K562 (cell line): Measurements from ENCODE around the gene GMPR2. TPM values are rescaled to one million over a fixed set of nuclear protein-coding genes. Genes with fewer than 3 reads are reported as not detected.

Source experiments
- HDAC3 ChIP-seq: fragments of 450-650 bp; IDR thresholded peaks from 2 replicates; pipeline ENCODE4 v1.6.1; 2018; ENCODE audit warnings: borderline replicate concordance, mild to moderate bottlenecking, moderate library complexity; ENCODE audit not compliant: partially characterized antibody
- NR4A1 ChIP-seq, 2 experiments: fragments of 250-450 bp in 1 of 2; fragments of 450-650 bp in 1 of 2; sonication (Bioruptor Pico) in 1 of 2; IDR thresholded peaks; 2 replicates each; pipeline versions ENCODE4 v1.4.0 to v1.6.1; 2016 to 2020; ENCODE audit warnings: mild to moderate bottlenecking in 2 of 2, missing compliant biosample characterization in 1 of 2, missing genetic modification characterization in 1 of 2, moderate library complexity in 1 of 2
- PRPF4 ChIP-seq: fragments of 200-400 bp; formaldehyde crosslinking; IDR thresholded peaks from one replicate; pipeline ENCODE4 v1.6.1; 2017; ENCODE audit warnings: low read length, low read depth, mild to moderate bottlenecking; ENCODE audit not compliant: insufficient read depth, poor library complexity, severe bottlenecking
- SNRNP70 ChIP-seq: fragments of 200-400 bp; formaldehyde crosslinking; optimal IDR thresholded peaks from 2 replicates; pipeline ENCODE3; 2017; ENCODE audit warnings: low read depth, low read length
- ZBTB8A ChIP-seq: fragments of 450-650 bp; IDR thresholded peaks from 2 replicates; pipeline ENCODE4 v1.6.1; 2018; ENCODE audit warnings: mild to moderate bottlenecking, moderate library complexity; ENCODE audit not compliant: partially characterized antibody
- ZNF23 ChIP-seq: fragments of 250-450 bp; sonication (Bioruptor Pico); IDR thresholded peaks from 2 replicates; pipeline ENCODE4 v1.4.0; 2020; ENCODE audit warnings: mild to moderate bottlenecking
- polyA plus RNA-seq, 8 experiments: library from polyadenylated mRNA; depleted of rRNA in 4 of 8; stranded (reverse) in 5 of 8; unstranded in 3 of 8; fragments of >200 nt; fragmentation: Nextera tagmentation in 2 of 8; fragmentation: Illumina TruSeq in 1 of 8; extraction: Ambion mirVana in 2 of 8; extraction: Trizol in 1 of 8; gene quantifications; 2 replicates each; pipeline versions ENCODE4 v1.2.1 to v1.2.3, GENCODE V29; 2011 to 2014; ENCODE audit warnings: inconsistent platforms in 1 of 8, missing spikeins in 1 of 8
- total RNA-seq, 7 experiments: library from RNA; depleted of rRNA in 6 of 7; stranded (reverse); fragments of >200 nt in 6 of 7; fragmentation: Illumina TruSeq in 2 of 7; extraction: Trizol in 2 of 7; gene quantifications; 2 replicates each; pipeline versions ENCODE4 v1.2.1 to v1.2.3, GENCODE V29; 2011 to 2021; ENCODE audit warnings: low replicate concordance in 1 of 7
- TF ChIP-seq, protein P1 (sequence below): fragments of 250-450 bp; sonication (Bioruptor Pico); IDR thresholded peaks from 2 replicates; pipeline ENCODE4 v1.4.0; 2020; ENCODE audit warnings: mild to moderate bottlenecking
- TF ChIP-seq, protein P2 (sequence below): fragments of 200-600 bp; sonication (generic); IDR thresholded peaks from one replicate; pipeline ENCODE4 v1.6.1; 2012; ENCODE audit warnings: mild to moderate bottlenecking, low read depth, low read length, inconsistent platforms

GMPR2 gene
- total and polyA plus RNA-seq, 9 of the 15 experiments (the other 6 are each of a cell fraction or from before 2014, with no cell fraction given), result 26.4 to 67.4 (median 36.3) TPM

GRCh38 chr14:24271134-24271833 is 38.6 kb downstream of the GMPR2 start, which contains the start of gene RABGGTA (continued):
- TF ChIP-seq, protein P1, sequence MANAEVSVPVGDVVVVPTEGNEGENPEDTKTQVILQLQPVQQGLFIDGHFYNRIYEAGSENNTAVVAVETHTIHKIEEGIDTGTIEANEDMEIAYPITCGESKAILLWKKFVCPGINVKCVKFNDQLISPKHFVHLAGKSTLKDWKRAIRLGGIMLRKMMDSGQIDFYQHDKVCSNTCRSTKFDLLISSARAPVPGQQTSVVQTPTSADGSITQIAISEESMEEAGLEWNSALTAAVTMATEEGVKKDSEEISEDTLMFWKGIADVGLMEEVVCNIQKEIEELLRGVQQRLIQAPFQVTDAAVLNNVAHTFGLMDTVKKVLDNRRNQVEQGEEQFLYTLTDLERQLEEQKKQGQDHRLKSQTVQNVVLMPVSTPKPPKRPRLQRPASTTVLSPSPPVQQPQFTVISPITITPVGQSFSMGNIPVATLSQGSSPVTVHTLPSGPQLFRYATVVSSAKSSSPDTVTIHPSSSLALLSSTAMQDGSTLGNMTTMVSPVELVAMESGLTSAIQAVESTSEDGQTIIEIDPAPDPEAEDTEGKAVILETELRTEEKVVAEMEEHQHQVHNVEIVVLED (CRISPR knock-in tag), result peak; percentile 85
- TF ChIP-seq PRPF4 (no peak), SNRNP70 (no peak), HDAC3 (no peak), ZNF23 (CRISPR knock-in tag) (no peak), NR4A1 (CRISPR knock-in tag; IDR thresholded peaks at IDR 0.05) (no peak), NR4A1 (tag; IDR thresholded peaks at IDR 0.05) (no peak), ZBTB8A (no peak)
- TF ChIP-seq, protein P2, sequence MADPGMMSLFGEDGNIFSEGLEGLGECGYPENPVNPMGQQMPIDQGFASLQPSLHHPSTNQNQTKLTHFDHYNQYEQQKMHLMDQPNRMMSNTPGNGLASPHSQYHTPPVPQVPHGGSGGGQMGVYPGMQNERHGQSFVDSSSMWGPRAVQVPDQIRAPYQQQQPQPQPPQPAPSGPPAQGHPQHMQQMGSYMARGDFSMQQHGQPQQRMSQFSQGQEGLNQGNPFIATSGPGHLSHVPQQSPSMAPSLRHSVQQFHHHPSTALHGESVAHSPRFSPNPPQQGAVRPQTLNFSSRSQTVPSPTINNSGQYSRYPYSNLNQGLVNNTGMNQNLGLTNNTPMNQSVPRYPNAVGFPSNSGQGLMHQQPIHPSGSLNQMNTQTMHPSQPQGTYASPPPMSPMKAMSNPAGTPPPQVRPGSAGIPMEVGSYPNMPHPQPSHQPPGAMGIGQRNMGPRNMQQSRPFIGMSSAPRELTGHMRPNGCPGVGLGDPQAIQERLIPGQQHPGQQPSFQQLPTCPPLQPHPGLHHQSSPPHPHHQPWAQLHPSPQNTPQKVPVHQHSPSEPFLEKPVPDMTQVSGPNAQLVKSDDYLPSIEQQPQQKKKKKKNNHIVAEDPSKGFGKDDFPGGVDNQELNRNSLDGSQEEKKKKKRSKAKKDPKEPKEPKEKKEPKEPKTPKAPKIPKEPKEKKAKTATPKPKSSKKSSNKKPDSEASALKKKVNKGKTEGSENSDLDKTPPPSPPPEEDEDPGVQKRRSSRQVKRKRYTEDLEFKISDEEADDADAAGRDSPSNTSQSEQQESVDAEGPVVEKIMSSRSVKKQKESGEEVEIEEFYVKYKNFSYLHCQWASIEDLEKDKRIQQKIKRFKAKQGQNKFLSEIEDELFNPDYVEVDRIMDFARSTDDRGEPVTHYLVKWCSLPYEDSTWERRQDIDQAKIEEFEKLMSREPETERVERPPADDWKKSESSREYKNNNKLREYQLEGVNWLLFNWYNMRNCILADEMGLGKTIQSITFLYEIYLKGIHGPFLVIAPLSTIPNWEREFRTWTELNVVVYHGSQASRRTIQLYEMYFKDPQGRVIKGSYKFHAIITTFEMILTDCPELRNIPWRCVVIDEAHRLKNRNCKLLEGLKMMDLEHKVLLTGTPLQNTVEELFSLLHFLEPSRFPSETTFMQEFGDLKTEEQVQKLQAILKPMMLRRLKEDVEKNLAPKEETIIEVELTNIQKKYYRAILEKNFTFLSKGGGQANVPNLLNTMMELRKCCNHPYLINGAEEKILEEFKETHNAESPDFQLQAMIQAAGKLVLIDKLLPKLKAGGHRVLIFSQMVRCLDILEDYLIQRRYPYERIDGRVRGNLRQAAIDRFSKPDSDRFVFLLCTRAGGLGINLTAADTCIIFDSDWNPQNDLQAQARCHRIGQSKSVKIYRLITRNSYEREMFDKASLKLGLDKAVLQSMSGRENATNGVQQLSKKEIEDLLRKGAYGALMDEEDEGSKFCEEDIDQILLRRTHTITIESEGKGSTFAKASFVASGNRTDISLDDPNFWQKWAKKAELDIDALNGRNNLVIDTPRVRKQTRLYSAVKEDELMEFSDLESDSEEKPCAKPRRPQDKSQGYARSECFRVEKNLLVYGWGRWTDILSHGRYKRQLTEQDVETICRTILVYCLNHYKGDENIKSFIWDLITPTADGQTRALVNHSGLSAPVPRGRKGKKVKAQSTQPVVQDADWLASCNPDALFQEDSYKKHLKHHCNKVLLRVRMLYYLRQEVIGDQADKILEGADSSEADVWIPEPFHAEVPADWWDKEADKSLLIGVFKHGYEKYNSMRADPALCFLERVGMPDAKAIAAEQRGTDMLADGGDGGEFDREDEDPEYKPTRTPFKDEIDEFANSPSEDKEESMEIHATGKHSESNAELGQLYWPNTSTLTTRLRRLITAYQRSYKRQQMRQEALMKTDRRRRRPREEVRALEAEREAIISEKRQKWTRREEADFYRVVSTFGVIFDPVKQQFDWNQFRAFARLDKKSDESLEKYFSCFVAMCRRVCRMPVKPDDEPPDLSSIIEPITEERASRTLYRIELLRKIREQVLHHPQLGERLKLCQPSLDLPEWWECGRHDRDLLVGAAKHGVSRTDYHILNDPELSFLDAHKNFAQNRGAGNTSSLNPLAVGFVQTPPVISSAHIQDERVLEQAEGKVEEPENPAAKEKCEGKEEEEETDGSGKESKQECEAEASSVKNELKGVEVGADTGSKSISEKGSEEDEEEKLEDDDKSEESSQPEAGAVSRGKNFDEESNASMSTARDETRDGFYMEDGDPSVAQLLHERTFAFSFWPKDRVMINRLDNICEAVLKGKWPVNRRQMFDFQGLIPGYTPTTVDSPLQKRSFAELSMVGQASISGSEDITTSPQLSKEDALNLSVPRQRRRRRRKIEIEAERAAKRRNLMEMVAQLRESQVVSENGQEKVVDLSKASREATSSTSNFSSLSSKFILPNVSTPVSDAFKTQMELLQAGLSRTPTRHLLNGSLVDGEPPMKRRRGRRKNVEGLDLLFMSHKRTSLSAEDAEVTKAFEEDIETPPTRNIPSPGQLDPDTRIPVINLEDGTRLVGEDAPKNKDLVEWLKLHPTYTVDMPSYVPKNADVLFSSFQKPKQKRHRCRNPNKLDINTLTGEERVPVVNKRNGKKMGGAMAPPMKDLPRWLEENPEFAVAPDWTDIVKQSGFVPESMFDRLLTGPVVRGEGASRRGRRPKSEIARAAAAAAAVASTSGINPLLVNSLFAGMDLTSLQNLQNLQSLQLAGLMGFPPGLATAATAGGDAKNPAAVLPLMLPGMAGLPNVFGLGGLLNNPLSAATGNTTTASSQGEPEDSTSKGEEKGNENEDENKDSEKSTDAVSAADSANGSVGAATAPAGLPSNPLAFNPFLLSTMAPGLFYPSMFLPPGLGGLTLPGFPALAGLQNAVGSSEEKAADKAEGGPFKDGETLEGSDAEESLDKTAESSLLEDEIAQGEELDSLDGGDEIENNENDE, result no peak
